GM04504 (cell line): Measurements from ENCODE around the gene ZC3H13.
"Not testable (repeated sequence)": the region's sequence is repeated elsewhere in the genome, so short reads cannot be mapped to it uniquely, and the experiment has no call there.

Source experiments
- DNase-seq: peaks from one replicate; pipeline ENCODE4 v3.0.0-alpha.2; 2012; ENCODE audit warnings: low read depth

ZC3H13 gene

GRCh38 chr13:46010148-46010547, 42.4 kb downstream of the ZC3H13 start:
- no peak for DNase-seq

GRCh38 chr13:46008631-46009030, 43.9 kb downstream of the ZC3H13 start:
- no peak for DNase-seq

- DNase-seq = no peak
Observed at GRCh38 chr13:46006688-46007452, 45.7 kb downstream of the ZC3H13 start.

GRCh38 chr13:46004491-46004890, 48.1 kb downstream of the ZC3H13 start:
- no peak for DNase-seq

- DNase-seq = no peak
Observed at GRCh38 chr13:45996631-45997030, 55.9 kb downstream of the ZC3H13 start.

- no peak for DNase-seq
Observed at GRCh38 chr13:45995245-45995644, 57.3 kb downstream of the ZC3H13 start.

GRCh38 chr13:45994752-45995151, 57.8 kb downstream of the ZC3H13 start:
- no peak for DNase-seq

GRCh38 chr13:45989607-45990006, 62.9 kb downstream of the ZC3H13 start:
- DNase-seq = peak; percentile 41

- DNase-seq = not testable (repeated sequence)
Observed at GRCh38 chr13:45981127-45981526, 71.4 kb downstream of the ZC3H13 start.

- no peak for DNase-seq
Observed at GRCh38 chr13:45975337-45975736, 77.2 kb downstream of the ZC3H13 start.

GRCh38 chr13:45974500-45974899, 78.0 kb downstream of the ZC3H13 start:
- no peak for DNase-seq

GRCh38 chr13:45967589-45967988, 85.0 kb downstream of the ZC3H13 start:
- no peak for DNase-seq

GRCh38 chr13:45966715-45967114, 85.8 kb downstream of the ZC3H13 start:
- DNase-seq = no peak

- DNase-seq = no peak
Observed at GRCh38 chr13:45961468-45961867, 91.1 kb downstream of the ZC3H13 start.

- DNase-seq = no peak
Observed at GRCh38 chr13:45954836-45955800, 97.4 kb downstream of the ZC3H13 start.

GRCh38 chr13:45953082-45953481, 99.5 kb downstream of the ZC3H13 start:
- no peak for DNase-seq

- DNase-seq = no peak
Observed at GRCh38 chr13:45951724-45952123, 100.8 kb downstream of the ZC3H13 start.

- DNase-seq = no peak
Observed at GRCh38 chr13:45951166-45951565, 101.4 kb downstream of the ZC3H13 start.

- no peak for DNase-seq
Observed at GRCh38 chr13:45950386-45951000, 102.1 kb downstream of the ZC3H13 start.

GRCh38 chr13:45949161-45949560, 103.4 kb downstream of the ZC3H13 start:
- no peak for DNase-seq

GRCh38 chr13:45943965-45944364, 108.6 kb downstream of the ZC3H13 start:
- DNase-seq = no peak

- no peak for DNase-seq
Observed at GRCh38 chr13:45943120-45943519, 109.4 kb downstream of the ZC3H13 start.

GRCh38 chr13:45941261-45941660, 111.3 kb downstream of the ZC3H13 start:
- DNase-seq = no peak
